ENCODE results near the gene TFEB.

The TFEB gene

DNA sequence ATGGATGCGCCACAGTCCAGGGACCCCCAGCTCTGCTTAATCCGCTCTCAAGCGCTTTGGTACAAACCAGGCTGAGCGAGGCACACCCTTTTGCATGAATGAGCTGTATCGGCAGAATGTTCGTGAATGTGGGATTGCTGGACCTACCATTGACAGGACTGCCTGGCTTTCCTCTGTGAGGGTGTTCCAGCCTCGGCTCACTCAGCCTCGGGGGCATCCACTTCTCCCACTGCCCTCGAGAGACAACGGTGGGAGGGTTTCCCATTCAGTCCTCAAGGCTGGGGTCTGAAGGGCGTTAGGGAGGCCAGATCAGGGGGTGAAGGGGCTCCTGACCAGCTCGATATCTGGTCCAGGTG lies 79.8 kb downstream of the TFEB start:
- H3K27me3 ChIP-seq (ENCODE audit: insufficient read depth, low read depth, severe bottlenecking), result no peaks in the 10 kb centered on the region
- DNase-seq, result no peak
- no peaks in the 10 kb centered on the region for H3K9me3 ChIP-seq (ENCODE audit: severe bottlenecking)
- no peak overlapping the region for H3K4me3 ChIP-seq (ENCODE audit: low read depth, low read length)
- peaks cover 31% of the 10 kb centered on the region for H3K36me3 ChIP-seq
- TF ChIP-seq, protein P1, sequence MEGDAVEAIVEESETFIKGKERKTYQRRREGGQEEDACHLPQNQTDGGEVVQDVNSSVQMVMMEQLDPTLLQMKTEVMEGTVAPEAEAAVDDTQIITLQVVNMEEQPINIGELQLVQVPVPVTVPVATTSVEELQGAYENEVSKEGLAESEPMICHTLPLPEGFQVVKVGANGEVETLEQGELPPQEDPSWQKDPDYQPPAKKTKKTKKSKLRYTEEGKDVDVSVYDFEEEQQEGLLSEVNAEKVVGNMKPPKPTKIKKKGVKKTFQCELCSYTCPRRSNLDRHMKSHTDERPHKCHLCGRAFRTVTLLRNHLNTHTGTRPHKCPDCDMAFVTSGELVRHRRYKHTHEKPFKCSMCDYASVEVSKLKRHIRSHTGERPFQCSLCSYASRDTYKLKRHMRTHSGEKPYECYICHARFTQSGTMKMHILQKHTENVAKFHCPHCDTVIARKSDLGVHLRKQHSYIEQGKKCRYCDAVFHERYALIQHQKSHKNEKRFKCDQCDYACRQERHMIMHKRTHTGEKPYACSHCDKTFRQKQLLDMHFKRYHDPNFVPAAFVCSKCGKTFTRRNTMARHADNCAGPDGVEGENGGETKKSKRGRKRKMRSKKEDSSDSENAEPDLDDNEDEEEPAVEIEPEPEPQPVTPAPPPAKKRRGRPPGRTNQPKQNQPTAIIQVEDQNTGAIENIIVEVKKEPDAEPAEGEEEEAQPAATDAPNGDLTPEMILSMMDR (IDR thresholded peaks at IDR 0.05; ENCODE audit: low read depth, low read length), result no peak
- peak overlapping the region; percentile 10; the same call in 1 of the 2 replicates for H3K27ac ChIP-seq

DNA sequence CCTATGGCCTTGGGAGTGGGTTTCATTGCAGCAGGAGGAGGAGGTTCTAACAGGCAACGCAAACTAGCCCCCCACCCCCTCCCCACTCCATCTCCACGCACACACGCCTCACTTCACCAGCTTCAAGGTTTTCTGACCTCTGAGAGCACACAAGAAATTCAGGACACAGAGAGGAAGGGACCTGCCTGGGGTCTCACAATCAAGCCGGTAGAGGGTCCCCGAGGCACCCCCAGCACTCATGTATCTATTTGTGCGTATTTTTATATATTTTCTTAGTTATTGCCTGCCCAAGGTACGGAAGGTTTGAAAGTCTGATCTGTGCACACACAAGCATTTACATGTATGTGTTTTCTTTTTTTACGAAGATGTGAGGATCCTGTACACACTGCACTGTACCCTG lies 80.2 kb downstream of the TFEB start:
- H3K36me3 ChIP-seq, result peaks cover 33% of the 10 kb centered on the region
- no peak for DNase-seq
- no peaks in the 10 kb centered on the region for H3K27me3 ChIP-seq (ENCODE audit: insufficient read depth, low read depth, severe bottlenecking)
- H3K9me3 ChIP-seq (ENCODE audit: severe bottlenecking), result no peaks in the 10 kb centered on the region
- TF ChIP-seq, protein P1 (IDR thresholded peaks at IDR 0.05; ENCODE audit: low read depth, low read length), result no peak
- no peak overlapping the region for H3K4me3 ChIP-seq (ENCODE audit: low read depth, low read length)
- H3K27ac ChIP-seq, result peak overlapping the region; percentile 10; the same call in 1 of the 2 replicates

DNA sequence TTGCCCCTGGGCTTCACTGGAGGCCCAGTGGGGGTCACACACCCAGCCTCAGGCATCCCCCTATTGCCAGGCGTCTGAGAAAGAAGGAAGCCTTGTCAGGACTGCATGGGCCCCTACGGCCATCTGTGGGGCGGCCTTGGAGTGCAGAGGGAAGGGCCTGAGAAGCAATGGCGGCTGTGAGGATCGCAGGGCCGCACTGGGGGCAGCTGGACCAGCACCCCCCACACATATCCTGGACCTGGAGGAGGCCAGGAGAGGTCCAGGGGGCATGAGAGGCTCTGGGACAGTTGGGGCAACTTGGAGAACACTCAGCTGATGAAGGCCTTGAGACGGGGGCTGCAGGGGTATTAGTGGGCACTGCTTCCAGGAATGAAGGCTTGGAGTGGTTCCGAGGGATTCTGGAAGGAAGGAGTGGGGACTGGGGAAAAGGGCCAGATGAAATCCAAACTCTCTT lies 80.7 kb downstream of the TFEB start:
- H3K4me3 ChIP-seq (ENCODE audit: low read depth, low read length), result no peak overlapping the region
- DNase-seq, result no peak
- H3K27me3 ChIP-seq (ENCODE audit: insufficient read depth, low read depth, severe bottlenecking), result no peaks in the 10 kb centered on the region
- H3K27ac ChIP-seq, result no peak overlapping the region
- TF ChIP-seq, protein P1 (IDR thresholded peaks at IDR 0.05; ENCODE audit: low read depth, low read length), result no peak
- no peaks in the 10 kb centered on the region for H3K9me3 ChIP-seq (ENCODE audit: severe bottlenecking)
- H3K36me3 ChIP-seq, result peaks cover 36% of the 10 kb centered on the region

DNA sequence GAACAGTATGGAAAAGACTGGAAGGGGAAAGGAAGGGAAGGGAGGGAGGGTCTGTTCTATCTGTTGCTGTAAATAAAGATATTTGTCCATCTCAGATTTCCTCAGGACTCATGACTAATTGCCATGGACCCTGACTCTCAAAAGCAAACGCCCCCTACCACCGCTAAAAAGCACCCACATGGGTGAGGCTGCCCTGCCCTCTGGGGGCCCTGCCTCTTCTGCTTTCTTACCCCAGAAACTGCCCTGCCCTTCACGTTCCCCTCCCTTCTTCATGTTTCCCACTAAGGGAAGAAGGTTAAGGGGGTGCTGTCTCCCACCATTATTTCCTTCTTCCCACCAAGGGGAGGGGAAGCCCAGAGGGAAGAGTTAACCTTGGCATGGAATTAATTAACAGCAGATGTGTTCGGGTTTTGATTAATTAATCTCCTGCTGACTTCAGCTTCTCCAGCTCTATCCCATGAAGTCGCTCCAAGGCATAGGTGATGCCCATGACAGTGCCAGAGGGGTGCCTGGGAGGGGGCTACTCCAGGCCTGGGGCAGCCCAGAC lies 81.2 kb downstream of the TFEB start:
- H3K4me3 ChIP-seq (ENCODE audit: low read depth, low read length), result no peak overlapping the region
- H3K27ac ChIP-seq, result no peak overlapping the region
- peaks cover 41% of the 10 kb centered on the region for H3K36me3 ChIP-seq
- H3K27me3 ChIP-seq (ENCODE audit: insufficient read depth, low read depth, severe bottlenecking), result no peaks in the 10 kb centered on the region
- TF ChIP-seq, protein P1 (IDR thresholded peaks at IDR 0.05; ENCODE audit: low read depth, low read length), result no peak
- no peaks in the 10 kb centered on the region for H3K9me3 ChIP-seq (ENCODE audit: severe bottlenecking)
- no peak for DNase-seq

DNA sequence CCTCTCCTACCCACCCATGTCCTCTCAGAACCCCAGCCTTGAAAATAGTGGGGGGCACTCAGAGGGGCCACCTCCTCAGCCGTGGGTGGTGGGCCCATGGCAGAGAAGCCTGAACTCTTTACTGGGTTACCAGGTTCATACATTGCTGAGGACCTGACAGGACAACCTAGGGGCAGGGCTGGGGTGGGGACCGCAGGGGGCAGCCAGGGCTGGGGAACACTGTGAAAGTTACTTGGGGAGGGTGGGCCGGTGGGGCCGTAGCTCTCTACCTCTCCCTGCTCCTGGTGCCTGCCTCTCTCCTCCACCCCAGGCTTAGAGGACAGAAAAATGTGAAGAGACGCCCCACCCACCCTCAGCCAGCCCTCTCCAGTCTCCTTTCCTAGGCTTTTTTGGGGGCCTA lies 81.7 kb downstream of the TFEB start:
- no peak overlapping the region for H3K4me3 ChIP-seq (ENCODE audit: low read depth, low read length)
- no peak overlapping the region for H3K27ac ChIP-seq
- no peaks in the 10 kb centered on the region for H3K27me3 ChIP-seq (ENCODE audit: insufficient read depth, low read depth, severe bottlenecking)
- no peaks in the 10 kb centered on the region for H3K9me3 ChIP-seq (ENCODE audit: severe bottlenecking)
- DNase-seq, result no peak
- TF ChIP-seq, protein P1 (IDR thresholded peaks at IDR 0.05; ENCODE audit: low read depth, low read length), result no peak
- peaks cover 46% of the 10 kb centered on the region for H3K36me3 ChIP-seq
